Tibial nerve (tissue), 4 donors: Measurements from ENCODE around the gene KDM4C. TPM values are rescaled to one million over a fixed set of nuclear protein-coding genes. Genes with fewer than 3 reads are reported as not detected.

Experiments
- DNase-seq, 2 donors: peaks; one replicate each; pipeline ENCODE4 v3.0.0-alpha.2; 2019; ENCODE audit warnings: low spot score in 2 of 2
- H3K27ac ChIP-seq, 4 donors: fragments of 200-600 bp; sonication (generic) in 3 of 4; one replicate each; pipeline ENCODE4 v1.5.1; 2017 to 2019; ENCODE audit warnings: mild to moderate bottlenecking in 1 of 4
- H3K27me3 ChIP-seq, 2 donors: fragments of 200-600 bp; sonication (generic) in 1 of 2; one replicate each; pipeline versions ENCODE4 v1.5.1 to v1.6.0; 2017 to 2019
- H3K36me3 ChIP-seq, 3 donors: fragments of 200-600 bp; sonication (generic); one replicate each; pipeline ENCODE4 v1.5.1; 2018 to 2019
- H3K4me1 ChIP-seq, 4 donors: fragments of 200-600 bp; sonication (generic) in 3 of 4; one replicate each; pipeline ENCODE4 v1.5.1; 2017 to 2019
- H3K4me3 ChIP-seq, 4 donors: fragments of 200-600 bp; sonication (generic) in 3 of 4; one replicate each; pipeline ENCODE4 v1.5.1; 2017 to 2019; ENCODE audit warnings: mild to moderate bottlenecking in 1 of 4, moderate library complexity in 1 of 4
- H3K9me3 ChIP-seq, 4 donors: fragments of 200-600 bp; sonication (generic) in 3 of 4; one replicate each; pipeline ENCODE4 v1.5.1; 2017 to 2019
- EP300 ChIP-seq, 2 donors: sonication (generic); formaldehyde crosslinking; IDR thresholded peaks; one replicate each; pipeline ENCODE4 v1.6.1; 2017; ENCODE audit warnings: antibody characterized with exemption in 2 of 2, mild to moderate bottlenecking in 1 of 2
- POLR2A ChIP-seq, 2 donors: fragments of 450-650 bp; IDR thresholded peaks; one replicate each; pipeline ENCODE4 v1.6.1; 2017; ENCODE audit warnings: antibody characterized with exemption in 2 of 2, mild to moderate bottlenecking in 2 of 2, moderate library complexity in 2 of 2
- WGBS, 2 donors: methylation state at CpG; one replicate each; pipeline ENCODE4 v1.1.5; 2018; 5-methylcytosine and 5-hydroxymethylcytosine counted together
- total RNA-seq, 4 donors: library from RNA; depleted of rRNA; stranded (reverse); fragments of >200 nt; gene quantifications; one replicate each; pipeline ENCODE4 v1.1.0, GENCODE V29; 2016
- TF ChIP-seq, protein P1 (sequence below), 5 experiments: fragments of 200-600 bp in 3 of 5; fragments of 450-650 bp in 2 of 5; sonication (generic) in 3 of 5; IDR thresholded peaks; one replicate each; pipeline ENCODE4 v1.5.1; 2016 to 2019; ENCODE audit warnings: antibody characterized with exemption in 5 of 5, mild to moderate bottlenecking in 3 of 5, moderate library complexity in 2 of 5

Gene KDM4C
- total RNA-seq, 4 donors from 2014 or later: 27.8 to 47.7 (median 38.1) TPM

DNA sequence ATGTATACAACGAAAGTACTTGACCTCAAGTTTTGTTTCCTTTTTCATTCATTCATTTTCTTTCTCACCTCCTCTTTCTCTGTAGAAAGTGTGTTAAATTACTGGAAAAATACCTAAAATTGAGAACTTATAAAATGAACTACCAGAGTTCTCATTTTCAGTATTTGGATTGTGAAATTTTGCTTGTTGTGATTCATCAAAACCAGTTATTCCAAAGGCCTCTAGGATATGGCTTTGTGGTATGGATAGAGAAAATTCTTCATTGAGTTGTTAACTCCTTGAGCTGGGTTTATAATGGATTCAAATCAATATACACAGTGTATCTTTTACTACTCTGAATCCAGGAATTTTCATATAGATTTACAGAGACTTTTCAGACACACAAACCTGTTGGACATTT, 287.6 kb downstream of the KDM4C start:
- no peaks in the 10 kb centered on the region for H3K27me3 ChIP-seq
- TF ChIP-seq, protein P1, sequence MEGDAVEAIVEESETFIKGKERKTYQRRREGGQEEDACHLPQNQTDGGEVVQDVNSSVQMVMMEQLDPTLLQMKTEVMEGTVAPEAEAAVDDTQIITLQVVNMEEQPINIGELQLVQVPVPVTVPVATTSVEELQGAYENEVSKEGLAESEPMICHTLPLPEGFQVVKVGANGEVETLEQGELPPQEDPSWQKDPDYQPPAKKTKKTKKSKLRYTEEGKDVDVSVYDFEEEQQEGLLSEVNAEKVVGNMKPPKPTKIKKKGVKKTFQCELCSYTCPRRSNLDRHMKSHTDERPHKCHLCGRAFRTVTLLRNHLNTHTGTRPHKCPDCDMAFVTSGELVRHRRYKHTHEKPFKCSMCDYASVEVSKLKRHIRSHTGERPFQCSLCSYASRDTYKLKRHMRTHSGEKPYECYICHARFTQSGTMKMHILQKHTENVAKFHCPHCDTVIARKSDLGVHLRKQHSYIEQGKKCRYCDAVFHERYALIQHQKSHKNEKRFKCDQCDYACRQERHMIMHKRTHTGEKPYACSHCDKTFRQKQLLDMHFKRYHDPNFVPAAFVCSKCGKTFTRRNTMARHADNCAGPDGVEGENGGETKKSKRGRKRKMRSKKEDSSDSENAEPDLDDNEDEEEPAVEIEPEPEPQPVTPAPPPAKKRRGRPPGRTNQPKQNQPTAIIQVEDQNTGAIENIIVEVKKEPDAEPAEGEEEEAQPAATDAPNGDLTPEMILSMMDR (IDR thresholded peaks at IDR 0.05): no peak
- TF ChIP-seq POLR2A (IDR thresholded peaks at IDR 0.05): no peak
- no peak for TF ChIP-seq EP300 (IDR thresholded peaks at IDR 0.05)
- no peak for DNase-seq
- WGBS, 2 donors: 90 to 96% methylated on average over 1 of the region's 1 CpG
- no peaks in the 10 kb centered on the region for H3K9me3 ChIP-seq
- H3K4me3 ChIP-seq: no peak overlapping the region
- no peak overlapping the region for H3K27ac ChIP-seq
- H3K36me3 ChIP-seq: peaks cover 0 to 18% (median 0%) of the 10 kb centered on the region in 3 donors
- H3K4me1 ChIP-seq: no peaks in the 10 kb centered on the region

DNA sequence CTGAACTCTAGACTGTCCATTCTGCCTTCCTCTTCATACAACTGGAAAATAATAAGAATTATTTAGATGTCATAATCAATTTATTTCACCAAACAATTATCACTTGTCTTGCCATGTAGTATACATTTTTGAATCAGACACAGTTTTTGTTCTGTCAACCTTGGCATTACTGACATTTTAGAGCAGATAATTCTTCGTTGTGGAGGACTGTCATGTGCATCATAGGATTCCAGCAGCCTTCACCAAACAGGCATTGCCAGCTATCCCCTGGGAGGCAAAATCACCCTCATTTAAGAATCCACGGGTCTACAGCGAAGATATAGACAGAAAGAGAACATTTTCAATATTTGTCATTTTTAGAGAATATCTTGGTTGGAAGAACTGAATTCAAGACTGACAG, 293.9 kb downstream of the KDM4C start:
- no peak overlapping the region for H3K4me3 ChIP-seq
- H3K27me3 ChIP-seq: no peaks in the 10 kb centered on the region
- H3K36me3 ChIP-seq: peaks cover 0 to 10% (median 0%) of the 10 kb centered on the region in 3 donors
- H3K9me3 ChIP-seq: no peaks in the 10 kb centered on the region
- no peaks in the 10 kb centered on the region for H3K4me1 ChIP-seq
- WGBS, 2 donors: 77 to 81% methylated on average over 3 of the region's 3 CpGs
- no peak overlapping the region for H3K27ac ChIP-seq
- TF ChIP-seq, protein P1 (IDR thresholded peaks at IDR 0.05): no peak
- no peak for TF ChIP-seq POLR2A (IDR thresholded peaks at IDR 0.05)
- TF ChIP-seq EP300 (IDR thresholded peaks at IDR 0.05): no peak
- DNase-seq: no peak

DNA sequence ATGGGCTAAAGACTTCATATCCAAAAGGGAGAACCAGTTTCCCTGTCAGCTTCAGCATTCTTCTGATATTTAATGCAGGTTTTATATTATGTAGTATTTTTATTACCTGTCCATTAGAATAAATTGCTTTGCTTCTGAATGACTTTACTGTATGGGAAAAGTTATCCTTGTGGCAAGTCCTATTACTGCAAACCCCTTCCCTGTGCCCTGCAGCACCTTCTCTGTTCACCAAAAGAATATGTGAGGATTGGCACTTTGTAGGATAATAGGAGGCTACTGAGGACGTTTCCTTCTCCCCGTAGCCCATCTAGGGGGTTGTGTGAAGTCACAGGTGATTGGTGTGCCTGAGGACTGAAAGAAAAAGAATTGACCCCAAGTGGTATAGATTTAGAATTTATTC, 296.1 kb downstream of the KDM4C start:
- no peak overlapping the region for H3K27ac ChIP-seq
- H3K9me3 ChIP-seq: no peaks in the 10 kb centered on the region
- no peaks in the 10 kb centered on the region for H3K27me3 ChIP-seq
- no peak overlapping the region for H3K4me3 ChIP-seq
- WGBS, 2 donors: 47 to 63% methylated on average over 2 of the region's 2 CpGs
- DNase-seq: no peak
- H3K36me3 ChIP-seq: peaks cover 0 to 4% (median 0%) of the 10 kb centered on the region in 3 donors
- no peak for TF ChIP-seq EP300 (IDR thresholded peaks at IDR 0.05)
- TF ChIP-seq, protein P1 (IDR thresholded peaks at IDR 0.05): no peak
- TF ChIP-seq POLR2A (IDR thresholded peaks at IDR 0.05): no peak
- H3K4me1 ChIP-seq: no peaks in the 10 kb centered on the region

DNA sequence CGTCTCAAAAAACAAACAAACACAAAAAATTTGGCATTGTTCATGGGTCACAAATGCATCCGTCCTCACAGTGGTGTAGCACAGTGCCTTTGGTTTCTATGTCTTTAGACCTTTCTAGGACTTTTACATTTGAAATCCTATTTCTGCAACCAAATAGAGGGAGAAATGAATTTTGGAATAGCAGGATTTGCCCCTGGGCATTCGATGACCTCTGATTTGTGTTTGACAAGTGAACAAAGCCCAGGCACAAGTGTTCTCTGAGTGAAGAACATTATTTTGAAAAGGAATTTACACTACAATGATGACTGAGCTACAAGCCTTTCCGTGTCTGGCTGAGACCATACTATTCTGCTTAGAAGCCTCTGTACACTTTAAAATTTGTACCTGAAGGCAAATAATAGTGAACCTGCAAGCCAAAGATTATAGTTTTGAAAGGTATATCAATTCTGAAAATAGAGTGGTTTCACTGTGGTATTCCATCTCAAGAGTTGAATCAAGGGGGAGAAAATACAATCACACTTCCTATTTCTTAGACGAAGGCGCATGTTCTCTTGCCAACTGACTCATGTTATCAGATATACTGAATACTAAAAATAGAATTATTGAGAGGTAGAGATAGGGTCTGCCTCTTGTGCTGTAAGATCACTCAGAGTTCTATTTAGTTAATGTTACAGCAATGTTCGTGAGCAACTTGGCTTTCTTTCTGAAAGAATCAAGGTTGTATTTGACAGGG, 297.6 kb downstream of the KDM4C start:
- Histone ChIP-seq H3K36me3 (peaks cover 0 to 4% (median 0%) of the 10 kb centered on the region in 3 donors), H3K9me3 (no peaks in the 10 kb centered on the region), H3K27ac (no peak overlapping the region), H3K27me3 (no peaks in the 10 kb centered on the region), H3K4me1 (no peaks in the 10 kb centered on the region), H3K4me3 (no peak overlapping the region)
- no peak for DNase-seq
- WGBS, 2 donors: 77 to 87% methylated on average over 7 of the region's 7 CpGs
- TF ChIP-seq POLR2A (IDR thresholded peaks at IDR 0.05) (no peak), EP300 (IDR thresholded peaks at IDR 0.05) (no peak)
- TF ChIP-seq, protein P1 (IDR thresholded peaks at IDR 0.05): no peak

DNA sequence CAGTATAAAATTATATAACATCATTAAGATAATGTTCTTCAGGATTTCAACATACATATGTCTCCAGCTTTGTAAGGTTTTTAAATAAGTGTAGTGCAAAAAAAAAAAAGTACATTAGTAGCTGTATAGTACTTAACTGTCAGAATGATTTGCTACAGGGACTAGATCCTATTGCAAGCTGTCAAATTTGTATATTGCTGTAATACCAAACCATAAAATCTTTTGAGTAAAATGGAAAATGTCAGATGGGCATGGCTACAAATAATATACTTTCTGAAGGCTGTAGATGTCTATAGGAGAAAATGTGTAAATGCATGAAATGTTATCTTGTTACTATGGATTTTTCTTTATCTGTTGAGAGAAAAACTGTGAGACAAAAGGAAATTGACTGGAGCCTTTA, 298.5 kb downstream of the KDM4C start:
- no peak overlapping the region for H3K27ac ChIP-seq
- H3K27me3 ChIP-seq: no peaks in the 10 kb centered on the region
- no peaks in the 10 kb centered on the region for H3K9me3 ChIP-seq
- no peaks in the 10 kb centered on the region for H3K4me1 ChIP-seq
- H3K4me3 ChIP-seq: no peak overlapping the region
- TF ChIP-seq EP300 (IDR thresholded peaks at IDR 0.05): no peak
- no peak for TF ChIP-seq POLR2A (IDR thresholded peaks at IDR 0.05)
- TF ChIP-seq, protein P1 (IDR thresholded peaks at IDR 0.05): no peak
- H3K36me3 ChIP-seq: peaks cover 0 to 12% (median 0%) of the 10 kb centered on the region in 3 donors
- no peak for DNase-seq
